Sigmoid colon (tissue), 3 donors: ENCODE data around the gene C2.

ENCODE experiments used
- CTCF ChIP-seq, 4 experiments: fragments of 450-650 bp in 3 of 4; fragments of 200-600 bp in 1 of 4; IDR thresholded peaks; one replicate each; pipeline ENCODE4 v1.5.1; 2016 to 2019; ENCODE audit warnings: antibody characterized with exemption in 4 of 4, mild to moderate bottlenecking in 3 of 4, moderate library complexity in 2 of 4
- POLR2A ChIP-seq, 2 donors: fragments of 450-650 bp; IDR thresholded peaks; one replicate each; pipeline ENCODE4 v1.6.1; 2016; ENCODE audit warnings: antibody characterized with exemption in 2 of 2, mild to moderate bottlenecking in 2 of 2, moderate library complexity in 2 of 2

DNA sequence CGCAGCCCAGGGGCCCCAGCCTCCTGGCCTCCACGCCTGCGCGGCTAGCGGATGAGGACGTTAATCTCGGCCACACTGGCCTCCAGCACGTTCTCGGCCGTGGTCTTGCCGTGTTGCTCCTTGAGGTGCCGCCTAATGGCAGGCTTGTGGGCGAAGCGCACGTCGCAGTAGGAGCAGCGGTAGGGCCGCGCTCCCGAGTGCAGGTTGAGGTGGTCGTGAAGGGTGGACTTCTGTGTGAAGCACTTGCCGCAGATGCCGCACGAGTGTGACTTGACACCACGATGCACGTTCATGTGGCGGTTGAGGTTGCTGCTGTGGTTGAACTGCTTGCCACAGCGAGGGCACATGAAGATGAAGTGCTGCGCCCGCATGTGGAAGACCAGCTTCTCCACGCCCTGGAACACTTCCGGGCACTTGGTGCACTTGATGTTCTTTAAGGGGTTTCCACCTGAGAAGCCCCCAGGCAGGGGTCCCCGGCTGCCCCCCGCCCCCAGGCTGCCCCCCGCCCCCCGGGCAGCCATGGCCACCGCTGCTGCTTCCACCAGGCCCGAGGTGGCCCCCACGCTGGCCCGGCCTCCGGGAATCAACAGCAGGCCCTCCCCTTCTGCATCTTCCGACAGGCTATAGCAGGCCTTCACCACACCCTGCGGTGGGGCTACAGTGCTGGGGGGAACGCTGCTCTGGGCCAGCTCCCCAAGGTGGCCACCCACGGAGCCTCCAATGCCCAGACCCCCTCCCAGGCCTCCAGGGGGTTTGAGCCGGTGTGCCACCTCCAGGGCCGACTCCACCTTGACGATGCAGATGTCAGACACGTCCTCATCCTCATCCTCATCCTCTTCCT is 27.4 kb upstream of the C2 start:
- TF ChIP-seq CTCF (IDR thresholded peaks at IDR 0.05) = no peak
- TF ChIP-seq POLR2A (IDR thresholded peaks at IDR 0.05) = no peak
